H1 (cell line): ENCODE measurements around the gene SLC35F1. TPM values are rescaled to one million over a fixed set of nuclear protein-coding genes. Genes with fewer than 3 reads are reported as not detected.

Experiments
- CTCF ChIA-PET: fragments of 300-600 bp; sonication (Branson Sonifier 250); formaldehyde crosslinking; loops from one replicate; lab custom pipeline; 2021; ENCODE audit not compliant: partially characterized antibody; lab: Charles Lee
- POLR2A ChIA-PET: fragments of 300-600 bp; sonication (Branson Sonifier 250); formaldehyde crosslinking; loops from one replicate; lab custom pipeline; 2021; ENCODE audit warnings: inconsistent platforms; ENCODE audit not compliant: partially characterized antibody; lab: Charles Lee
- DNase-seq, 2 experiments: peaks; one replicate each; pipeline versions ENCODE4 v3.0.0 to v3.0.0-alpha.2; 2010 to 2022; ENCODE audit warnings: low spot score in 2 of 2, low read depth in 1 of 2, mixed read lengths in 1 of 2
- FAIRE-seq: peaks from 2 replicates; lab custom pipeline; 2011; peaks lifted over from hg19 to GRCh38; lab: Jason Lieb, UNC
- H2AFZ ChIP-seq: 2 replicates; pipeline ENCODE4 v1.8.1; 2012; ENCODE audit warnings: low read length, inconsistent platforms
- H2AK5ac ChIP-seq: 2 replicates; pipeline ENCODE4 v1.6.1; 2013; ENCODE audit warnings: low read depth, low read length
- H2BK120ac ChIP-seq: replicated peaks from 2 replicates; pipeline ENCODE3; 2013; ENCODE audit warnings: low read depth, low read length, inconsistent platforms
- H2BK12ac ChIP-seq: 2 replicates; pipeline ENCODE4 v1.6.1; 2013; ENCODE audit warnings: low read depth, low read length
- H2BK15ac ChIP-seq: 2 replicates; pipeline ENCODE4 v1.6.1; 2013; ENCODE audit warnings: low read length
- H2BK20ac ChIP-seq: 2 replicates; pipeline ENCODE4 v1.6.1; 2013; ENCODE audit warnings: low read length
- H2BK5ac ChIP-seq: 2 replicates; pipeline ENCODE4 v1.6.1; 2013; ENCODE audit warnings: low read depth, low read length
- H3K14ac ChIP-seq: 2 replicates; pipeline ENCODE4 v1.6.1; 2013; ENCODE audit warnings: inconsistent platforms; ENCODE audit not compliant: insufficient read length
- H3K18ac ChIP-seq: 2 replicates; pipeline ENCODE4 v1.6.1; 2013; ENCODE audit warnings: low read length; ENCODE audit errors: extremely low read depth
- H3K23ac ChIP-seq: 2 replicates; pipeline ENCODE4 v1.6.1; 2013; ENCODE audit warnings: inconsistent platforms; ENCODE audit not compliant: insufficient read length
- H3K23me2 ChIP-seq: 2 replicates; pipeline ENCODE4 v1.6.1; 2013; ENCODE audit warnings: low read depth, low read length
- H3K27ac ChIP-seq: 2 replicates; pipeline ENCODE4 v1.6.1; 2011; ENCODE audit warnings: low read depth, low read length, inconsistent platforms
- H3K27me3 ChIP-seq, 4 experiments: replicated peaks in 1 of 4; 1 replicate in 1 of 4; 2 replicates in 3 of 4; pipeline versions ENCODE4 v1.6.1 to v1.8.1; 2011 to 2013; ENCODE audit warnings: low read length in 3 of 4, mild to moderate bottlenecking in 3 of 4, inconsistent platforms in 2 of 4, mixed read lengths in 2 of 4, moderate library complexity in 1 of 4; ENCODE audit not compliant: control insufficient read depth in 3 of 4, insufficient read depth in 3 of 4; ENCODE audit errors: extremely low read depth in 1 of 4
- H3K36me3 ChIP-seq, 4 experiments: 2 replicates each; pipeline versions ENCODE4 v1.6.1 to v1.8.1; 2011 to 2013; ENCODE audit warnings: mild to moderate bottlenecking in 4 of 4, low read length in 3 of 4, moderate library complexity in 2 of 4, control low read depth in 1 of 4, inconsistent platforms in 1 of 4; ENCODE audit not compliant: insufficient read depth in 4 of 4, control insufficient read depth in 2 of 4
- H3K4ac ChIP-seq: replicated peaks from 2 replicates; pipeline ENCODE3; 2013; ENCODE audit warnings: low read length, low read depth, mixed read lengths, inconsistent platforms; ENCODE audit not compliant: insufficient read length
- H3K4me1 ChIP-seq, 4 experiments: replicated peaks in 1 of 4; 1 replicate in 1 of 4; 2 replicates in 3 of 4; pipeline versions ENCODE4 v1.6.1 to v1.8.1; 2011 to 2013; ENCODE audit warnings: low read length in 3 of 4, inconsistent platforms in 2 of 4, mixed read lengths in 1 of 4; ENCODE audit not compliant: insufficient read depth in 4 of 4, control insufficient read depth in 3 of 4
- H3K4me2 ChIP-seq, 2 experiments: 2 replicates each; pipeline versions ENCODE4 v1.6.1 to v1.8.1; 2011 to 2013; ENCODE audit warnings: low read depth in 2 of 2, low read length in 2 of 2, control low read depth in 1 of 2, inconsistent platforms in 1 of 2, mild to moderate bottlenecking in 1 of 2; ENCODE audit not compliant: insufficient read depth in 1 of 2
- H3K4me3 ChIP-seq, 4 experiments: fragments of 200-600, 300-600 bp in 1 of 4; sonication (generic), shearing (Covaris generic), sonication (Bioruptor Twin) in 1 of 4; 2 replicates each; pipeline versions ENCODE4 v1.5.1 to v1.8.1; 2011 to 2016; ENCODE audit warnings: low read length in 4 of 4, low read depth in 3 of 4, control low read depth in 2 of 4, inconsistent platforms in 2 of 4, mild to moderate bottlenecking in 2 of 4, mixed read lengths in 1 of 4, moderate library complexity in 1 of 4; ENCODE audit not compliant: insufficient read depth in 2 of 4; ENCODE audit errors: extremely low read depth in 1 of 4
- H3K56ac ChIP-seq: replicated peaks from 2 replicates; pipeline ENCODE3; 2013; ENCODE audit warnings: low read depth, mild to moderate bottlenecking, mixed read lengths, low read length, inconsistent platforms; ENCODE audit not compliant: insufficient read length
- H3K79me1 ChIP-seq: 2 replicates; pipeline ENCODE4 v1.6.1; 2013; ENCODE audit warnings: low read depth, low read length, control low read depth
- H3K79me2 ChIP-seq, 2 experiments: 2 replicates each; pipeline versions ENCODE4 v1.6.1 to v1.8.1; 2012 to 2013; ENCODE audit warnings: low read length in 2 of 2, mild to moderate bottlenecking in 2 of 2, inconsistent platforms in 1 of 2; ENCODE audit not compliant: insufficient read depth in 2 of 2, control insufficient read depth in 1 of 2
- H3K9ac ChIP-seq, 4 experiments: replicated peaks in 1 of 4; 1 replicate in 1 of 4; 2 replicates in 3 of 4; pipeline versions ENCODE4 v1.6.1 to v1.8.1; 2011 to 2013; ENCODE audit warnings: low read depth in 3 of 4, low read length in 3 of 4, control low read depth in 2 of 4, mild to moderate bottlenecking in 2 of 4, moderate library complexity in 2 of 4, inconsistent platforms in 1 of 4; ENCODE audit errors: extremely low read depth in 1 of 4
- H3K9me3 ChIP-seq, 2 experiments: 2 replicates each; pipeline versions ENCODE4 v1.6.1 to v1.8.1; 2012 to 2013; ENCODE audit warnings: mild to moderate bottlenecking in 2 of 2, moderate library complexity in 2 of 2, control low read depth in 1 of 2, inconsistent platforms in 1 of 2, low read depth in 1 of 2, low read length in 1 of 2, mixed read lengths in 1 of 2; ENCODE audit not compliant: insufficient read depth in 2 of 2
- H4K20me1 ChIP-seq, 2 experiments: replicated peaks in 1 of 2; 2 replicates each; pipeline versions ENCODE3 to v1.8.1; 2011 to 2013; ENCODE audit warnings: inconsistent platforms in 2 of 2, low read length in 2 of 2, mild to moderate bottlenecking in 1 of 2; ENCODE audit not compliant: insufficient read depth in 2 of 2, control insufficient read depth in 1 of 2
- H4K5ac ChIP-seq: 2 replicates; pipeline ENCODE4 v1.6.1; 2013; ENCODE audit warnings: low read length, low read depth, mixed read lengths, inconsistent platforms; ENCODE audit not compliant: insufficient read length
- H4K8ac ChIP-seq: 2 replicates; pipeline ENCODE4 v1.8.0; 2013; ENCODE audit warnings: mild to moderate bottlenecking, moderate library complexity, low read length, inconsistent platforms; ENCODE audit not compliant: insufficient read depth; ENCODE audit errors: extremely low read depth
- H4K91ac ChIP-seq: replicated peaks from 2 replicates; pipeline ENCODE3; 2013; ENCODE audit warnings: low read length, mixed read lengths, inconsistent platforms; ENCODE audit not compliant: insufficient read length
- CBX5 ChIP-seq: fragments of 300-800, 300-1000 bp; sonication (generic); IDR thresholded peaks from 2 replicates; pipeline ENCODE4 v1.7.1; 2016; ENCODE audit warnings: antibody characterized with exemption, low read length, low read depth
- CBX8 ChIP-seq: fragments of 300-800, 300-1000 bp; sonication (generic); IDR thresholded peaks from 2 replicates; pipeline ENCODE4 v1.7.1; 2016; ENCODE audit warnings: low read depth, low read length, borderline replicate concordance
- CHD2 ChIP-seq: IDR thresholded peaks from 2 replicates; pipeline ENCODE4 v1.6.1; 2012; ENCODE audit warnings: low read length, improper control_type of control experiment
- HDAC2 ChIP-seq, 2 experiments: fragments of 300-600 bp in 1 of 2; sonication (generic) in 1 of 2; IDR thresholded peaks; 2 replicates each; pipeline ENCODE4 v1.6.1; 2011 to 2012; ENCODE audit warnings: low read depth in 2 of 2, low read length in 2 of 2, mild to moderate bottlenecking in 2 of 2, moderate library complexity in 2 of 2, borderline replicate concordance in 1 of 2, inconsistent platforms in 1 of 2
- KDM4A ChIP-seq: IDR thresholded peaks from one replicate; pipeline ENCODE4 v1.7.1; 2012; ENCODE audit warnings: low read depth, mild to moderate bottlenecking, moderate library complexity, low read length, inconsistent platforms; ENCODE audit not compliant: severe bottlenecking
- NRF1 ChIP-seq: IDR thresholded peaks from 2 replicates; pipeline ENCODE4 v1.6.1; 2011; ENCODE audit warnings: mild to moderate bottlenecking, low read depth, low read length, improper control_type of control experiment
- SIN3A ChIP-seq, 2 experiments: IDR thresholded peaks in 1 of 2; conservative IDR thresholded peaks in 1 of 2; 2 replicates each; pipeline ENCODE4 v1.6.1; 2011 to 2012; ENCODE audit warnings: low read length in 2 of 2, improper control_type of control experiment in 1 of 2, low read depth in 1 of 2, mild to moderate bottlenecking in 1 of 2
- SP2 ChIP-seq: IDR thresholded peaks from 2 replicates; pipeline ENCODE4 v1.6.1; 2012; ENCODE audit warnings: mild to moderate bottlenecking, low read length, inconsistent platforms
- WGBS, 2 experiments: shearing (Covaris generic) in 1 of 2; methylation state at CpG; one replicate each; pipeline versions ENCODE4 v1.1.6 to v1.1.7; 2013 to 2015; ENCODE audit warnings: low lambda C conversion rate in 2 of 2, mixed read lengths in 2 of 2, inconsistent platforms in 1 of 2, low coverage in 1 of 2, missing lambda C conversion rate in 1 of 2; ENCODE audit not compliant: insufficient replicate concordance in 2 of 2, insufficient coverage in 1 of 2, insufficient read length in 1 of 2; ENCODE audit errors: extremely low coverage in 1 of 2, missing lambda C conversion rate in 1 of 2; 5-methylcytosine and 5-hydroxymethylcytosine counted together
- polyA plus RNA-seq, 7 experiments: library from polyadenylated mRNA; depleted of rRNA in 3 of 7; stranded (reverse) in 5 of 7; unstranded in 2 of 7; fragments of >200 nt in 5 of 7; fragments of 200-250 nt in 2 of 7; gene quantifications; 1 replicate in 5 of 7; 2 replicates in 1 of 7; 4 replicates in 1 of 7; pipeline versions ENCODE4 v1.2.1 to v1.2.3, GENCODE V29; 2011 to 2013; ENCODE audit warnings: missing spikeins in 2 of 7, mixed read lengths in 2 of 7
- total RNA-seq: library from RNA; stranded (reverse); fragmentation: NEBNext Ultra II Directional; extraction: Animal tissue kit (Norgen Biotek cat#: 25700); gene quantifications from 2 replicates; pipeline ENCODE4 v1.2.1, GENCODE V29; 2021
- TF ChIP-seq, protein P1 (sequence below), 3 experiments: IDR thresholded peaks; 1 replicate in 2 of 3; 2 replicates in 1 of 3; pipeline versions ENCODE4 v1.5.1 to v1.6.1; 2011; ENCODE audit warnings: low read length in 3 of 3, mild to moderate bottlenecking in 3 of 3, inconsistent platforms in 2 of 3, low read depth in 1 of 3, moderate library complexity in 1 of 3; ENCODE audit not compliant: insufficient read depth in 1 of 3; ENCODE audit errors: control extremely low read depth in 1 of 3

SLC35F1 gene
- total and polyA plus RNA-seq, 2 of the 8 experiments (the other 6 are each of a cell fraction or from before 2014, with no cell fraction given): 7.0 to 10.0 TPM

DNA sequence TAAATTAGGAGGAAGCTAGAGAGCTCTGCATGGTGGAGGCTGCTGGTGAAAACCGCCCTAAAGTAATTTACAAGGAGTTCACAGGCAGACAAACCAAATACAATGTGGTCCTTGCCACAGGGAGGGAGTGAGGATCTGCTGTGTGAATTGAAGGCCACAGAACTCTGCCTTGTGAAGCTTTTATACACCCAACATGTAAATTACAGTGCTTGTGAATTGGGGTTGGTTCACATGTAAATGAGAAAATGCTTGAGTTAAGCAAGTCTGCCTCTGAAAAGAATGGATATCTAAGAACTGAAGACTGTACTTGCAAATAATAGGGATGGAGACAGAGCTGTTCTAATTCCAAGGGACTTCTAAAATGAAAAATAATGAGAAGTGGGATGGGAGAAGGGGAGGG is 194.2 kb downstream of the SLC35F1 start:
- Histone ChIP-seq H4K91ac (no peak overlapping the region), H3K18ac (no peak overlapping the region), H2AK5ac (no peak overlapping the region), H3K9me3 (peaks cover 11 to 12% of the 10 kb centered on the region in 2 experiments), H3K14ac (no peak overlapping the region), H3K79me1 (no peaks in the 10 kb centered on the region), H3K79me2 (no peaks in the 10 kb centered on the region), H2AFZ (no peak overlapping the region), H3K4me1 (no peaks in the 10 kb centered on the region), H3K23me2 (no peaks in the 10 kb centered on the region), H2BK120ac (no peak overlapping the region), H3K36me3 (peaks cover 0 to 11% (median 0%) of the 10 kb centered on the region in 4 experiments; a peak in 1 of 8 replicates), H2BK12ac (no peak overlapping the region), H2BK5ac (no peak overlapping the region), H3K4me3 (no peak overlapping the region), H3K27ac (no peak overlapping the region), H3K4me2 (no peak overlapping the region), H3K27me3 (no peaks in the 10 kb centered on the region), H3K4ac (no peak overlapping the region), H4K5ac (no peak overlapping the region), H2BK15ac (no peak overlapping the region), H4K8ac (no peak overlapping the region), H3K9ac (no peak overlapping the region), H4K20me1 (no peaks in the 10 kb centered on the region), H2BK20ac (no peak overlapping the region), H3K23ac (no peak overlapping the region), H3K56ac (no peak overlapping the region)
- DNase-seq: no peak
- CTCF ChIA-PET: interaction anchor here (0.9 to 2.0 kb wide), 2 partner anchors 20 to 143 kb away, joined by 3 to 17 read pairs; no protein-coding TSS in a partner anchor
- no peak for TF ChIP-seq NRF1
- TF ChIP-seq HDAC2 (IDR thresholded peaks at IDR 0.05; ENCODE audit: borderline replicate concordance in 1 of 2, low read depth in 2 of 2, low read length in 2 of 2): no peak
- TF ChIP-seq CBX5: no peak
- no peak for TF ChIP-seq CBX8
- no peak for TF ChIP-seq CHD2
- TF ChIP-seq, protein P1, sequence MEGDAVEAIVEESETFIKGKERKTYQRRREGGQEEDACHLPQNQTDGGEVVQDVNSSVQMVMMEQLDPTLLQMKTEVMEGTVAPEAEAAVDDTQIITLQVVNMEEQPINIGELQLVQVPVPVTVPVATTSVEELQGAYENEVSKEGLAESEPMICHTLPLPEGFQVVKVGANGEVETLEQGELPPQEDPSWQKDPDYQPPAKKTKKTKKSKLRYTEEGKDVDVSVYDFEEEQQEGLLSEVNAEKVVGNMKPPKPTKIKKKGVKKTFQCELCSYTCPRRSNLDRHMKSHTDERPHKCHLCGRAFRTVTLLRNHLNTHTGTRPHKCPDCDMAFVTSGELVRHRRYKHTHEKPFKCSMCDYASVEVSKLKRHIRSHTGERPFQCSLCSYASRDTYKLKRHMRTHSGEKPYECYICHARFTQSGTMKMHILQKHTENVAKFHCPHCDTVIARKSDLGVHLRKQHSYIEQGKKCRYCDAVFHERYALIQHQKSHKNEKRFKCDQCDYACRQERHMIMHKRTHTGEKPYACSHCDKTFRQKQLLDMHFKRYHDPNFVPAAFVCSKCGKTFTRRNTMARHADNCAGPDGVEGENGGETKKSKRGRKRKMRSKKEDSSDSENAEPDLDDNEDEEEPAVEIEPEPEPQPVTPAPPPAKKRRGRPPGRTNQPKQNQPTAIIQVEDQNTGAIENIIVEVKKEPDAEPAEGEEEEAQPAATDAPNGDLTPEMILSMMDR (IDR thresholded peaks at IDR 0.05; ENCODE audit: control extremely low read depth in 1 of 3, insufficient read depth in 1 of 3, low read depth in 1 of 3, low read length in 3 of 3): no peak
- TF ChIP-seq SP2: no peak
- TF ChIP-seq KDM4A: no peak
- no peak for TF ChIP-seq SIN3A (conservative IDR thresholded peaks at IDR 0.05 in 1 of 2, IDR thresholded peaks at IDR 0.05 in 1 of 2; ENCODE audit: low read depth in 1 of 2, low read length in 2 of 2)
- FAIRE-seq: no peak
- POLR2A ChIA-PET: no interaction called here
- WGBS, 2 experiments: 69% methylated on average over 1 of the region's 1 CpG; no CpG with 5 or more reads in 1 of the 2 experiments
